Eye (tissue), 1 donor: ENCODE data around the gene MCF2L2.
A peak's percentile ranks its signal among the peaks of the same experiment; 100 is the strongest.
"Not testable (repeated sequence)": the region's sequence is repeated elsewhere in the genome, so short reads cannot be mapped to it uniquely, and the experiment has no call there.

Experiments used
- DNase-seq: peaks from one replicate; pipeline ENCODE4 v3.0.0-alpha.2; 2015

The MCF2L2 gene

DNA sequence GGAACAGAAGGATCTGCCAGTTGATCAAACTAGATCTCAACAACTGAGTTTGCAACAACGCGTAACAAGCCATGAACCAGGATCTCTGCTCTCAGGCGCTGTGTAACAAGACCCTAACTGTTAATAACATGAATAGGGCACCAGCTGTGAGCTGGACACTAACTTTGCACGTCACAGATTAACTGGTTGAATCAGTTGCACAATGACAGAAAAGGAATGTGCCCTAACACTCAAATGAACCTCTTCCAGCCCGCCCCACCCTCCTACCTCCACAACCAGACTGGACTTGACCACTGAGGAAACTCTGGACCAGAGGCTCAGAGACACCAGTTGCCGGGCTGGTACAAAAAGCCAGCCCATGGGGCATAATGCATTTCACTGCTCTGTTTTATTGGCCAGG lies 34.3 kb downstream of the MCF2L2 start:
- peak; percentile 49 for DNase-seq

DNA sequence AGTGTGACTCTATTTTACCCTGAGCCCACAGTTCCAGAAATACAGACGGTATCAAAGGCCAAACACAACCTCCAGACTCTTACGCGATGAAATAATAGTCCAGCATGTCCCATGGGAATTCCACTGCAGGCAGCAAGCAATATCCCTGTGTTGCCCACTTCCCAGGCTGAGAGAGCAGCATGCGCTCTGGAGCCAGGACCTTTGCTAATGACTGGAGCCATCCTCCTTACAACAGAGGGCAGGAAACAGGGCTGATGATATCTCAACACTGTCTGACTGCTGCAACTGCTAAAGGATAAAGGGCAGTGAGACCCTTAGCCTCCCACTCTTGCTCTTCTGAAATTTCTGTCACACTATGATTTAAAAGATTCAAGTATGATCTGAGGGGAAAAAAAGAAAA lies 34.8 kb downstream of the MCF2L2 start:
- DNase-seq: peak; percentile 20

DNA sequence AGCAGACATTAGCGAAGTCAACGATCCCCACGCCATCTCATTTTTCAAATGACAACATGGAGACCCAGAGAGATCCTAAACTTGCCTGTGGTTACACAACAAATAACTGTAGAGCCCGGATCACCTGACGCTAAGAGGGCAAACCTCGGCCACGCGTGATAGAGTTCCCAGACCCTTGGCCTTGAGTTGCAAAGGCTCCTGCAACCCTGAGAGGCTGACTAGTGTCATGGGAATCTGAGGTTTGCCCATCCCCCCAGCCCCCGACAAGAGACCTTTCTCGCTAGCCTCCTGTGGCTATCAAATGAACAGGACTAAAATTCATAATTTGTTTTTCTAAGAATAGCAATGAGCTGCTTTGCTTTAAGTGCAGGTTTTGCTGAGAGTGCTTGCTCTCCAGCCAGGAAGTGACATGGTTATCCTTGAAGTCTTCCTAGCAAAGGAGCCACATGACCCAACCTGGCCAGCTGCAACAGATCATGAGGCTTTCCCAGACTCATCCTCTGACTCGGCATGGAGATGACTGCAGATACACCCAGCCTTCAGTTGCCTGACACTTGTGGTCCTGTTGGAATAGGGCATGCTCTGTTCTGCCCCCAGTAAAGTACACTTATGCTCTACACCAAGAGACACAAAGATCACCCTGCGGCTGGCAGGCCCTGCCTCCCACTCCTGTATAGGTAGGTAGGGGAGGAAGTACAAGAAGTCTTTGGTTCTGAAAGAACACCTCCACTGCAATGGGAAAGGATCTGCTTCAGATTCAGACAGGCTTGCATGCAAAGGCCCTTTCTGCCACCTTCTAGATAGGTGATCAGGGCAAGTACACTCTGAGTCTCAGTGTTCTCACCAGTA lies 36.0 kb downstream of the MCF2L2 start:
- DNase-seq: no peak

DNA sequence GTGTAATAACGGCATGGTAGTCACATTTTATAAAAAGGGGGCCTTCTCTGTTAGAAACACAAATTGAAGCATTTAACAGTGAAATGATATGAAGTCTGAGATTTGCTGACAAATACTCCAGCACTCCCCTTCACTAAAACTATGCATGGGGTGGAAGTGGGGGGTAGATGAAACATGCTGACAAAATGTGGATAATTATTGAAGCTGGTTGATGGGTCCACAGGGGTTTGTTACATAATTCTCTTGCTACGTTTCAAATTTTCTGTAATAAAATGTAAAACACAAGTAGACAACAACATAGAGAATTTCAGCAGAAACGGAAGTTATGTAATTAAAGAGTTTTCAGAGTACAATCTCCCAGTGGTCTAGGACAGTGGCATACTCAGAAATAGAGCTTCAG lies 37.0 kb downstream of the MCF2L2 start:
- DNase-seq: no peak

DNA sequence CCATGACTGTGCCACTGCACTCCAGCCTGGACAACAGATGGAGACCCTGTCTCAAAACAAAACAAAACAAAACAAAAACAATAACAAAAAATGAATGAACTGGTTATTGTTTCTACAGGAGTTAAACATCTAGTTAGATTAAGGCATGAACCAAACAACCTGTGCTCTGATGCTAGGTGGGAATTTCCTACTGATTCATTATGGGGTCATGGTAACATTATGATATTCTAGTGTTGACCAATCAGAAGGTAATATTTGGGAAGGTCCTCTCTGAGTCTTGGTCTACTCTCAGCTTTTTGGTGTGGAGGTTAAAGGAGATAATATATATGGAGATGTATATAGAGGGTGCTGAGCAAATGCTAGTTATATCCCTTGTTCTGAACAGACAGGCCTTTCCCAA lies 37.6 kb downstream of the MCF2L2 start:
- DNase-seq: no peak

DNA sequence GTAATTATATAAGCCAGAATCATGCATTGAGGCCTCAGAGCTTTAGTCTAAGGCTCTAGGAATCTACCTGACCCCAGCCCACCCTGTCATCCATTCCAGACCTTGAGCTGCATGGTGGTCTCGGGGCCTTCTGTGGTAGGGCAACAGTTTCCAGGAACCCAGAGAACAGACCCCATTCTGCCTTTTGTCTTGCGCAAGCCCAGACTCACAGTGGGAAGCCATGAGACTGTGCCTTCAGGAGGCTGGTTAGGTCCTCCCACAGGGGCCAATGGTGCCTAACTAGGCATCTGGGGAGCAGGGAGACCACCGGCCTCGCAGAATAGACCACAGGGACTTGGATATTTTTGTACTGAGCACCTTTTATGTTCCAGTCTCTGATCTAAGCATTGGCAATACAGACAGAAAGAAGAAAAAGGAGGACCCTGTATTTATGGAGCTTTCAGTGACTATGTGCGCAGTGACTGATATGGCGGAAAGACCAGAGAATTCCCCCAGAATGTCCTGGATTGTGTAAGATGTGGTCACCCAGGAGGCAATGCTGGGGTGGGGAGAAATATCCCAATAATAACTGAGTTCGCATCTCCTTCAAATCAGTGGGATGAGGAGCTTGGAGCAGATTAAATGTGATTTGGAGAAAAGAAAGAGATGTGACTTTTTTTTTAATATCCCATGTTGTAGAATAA lies 40.1 kb downstream of the MCF2L2 start:
- no peak for DNase-seq

DNA sequence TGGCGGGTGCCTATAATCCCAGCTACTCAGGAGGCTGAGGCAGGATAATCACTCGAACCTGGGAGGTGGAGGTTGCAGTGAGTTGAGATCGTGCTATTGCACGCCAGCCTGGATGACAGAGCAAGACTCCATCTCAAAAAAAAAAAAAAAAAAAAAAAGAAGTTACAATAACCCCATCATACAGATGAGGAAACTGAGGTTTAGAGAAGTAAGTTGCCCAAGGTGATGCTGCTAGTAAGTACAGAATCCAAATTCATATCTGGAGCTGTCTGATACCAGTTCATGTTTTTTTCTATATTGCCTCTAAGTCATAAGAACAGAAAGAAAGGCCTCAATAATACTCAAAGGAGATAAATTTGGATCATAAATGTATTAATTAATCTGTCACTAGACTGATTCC lies 40.6 kb downstream of the MCF2L2 start:
- DNase-seq: no peak

DNA sequence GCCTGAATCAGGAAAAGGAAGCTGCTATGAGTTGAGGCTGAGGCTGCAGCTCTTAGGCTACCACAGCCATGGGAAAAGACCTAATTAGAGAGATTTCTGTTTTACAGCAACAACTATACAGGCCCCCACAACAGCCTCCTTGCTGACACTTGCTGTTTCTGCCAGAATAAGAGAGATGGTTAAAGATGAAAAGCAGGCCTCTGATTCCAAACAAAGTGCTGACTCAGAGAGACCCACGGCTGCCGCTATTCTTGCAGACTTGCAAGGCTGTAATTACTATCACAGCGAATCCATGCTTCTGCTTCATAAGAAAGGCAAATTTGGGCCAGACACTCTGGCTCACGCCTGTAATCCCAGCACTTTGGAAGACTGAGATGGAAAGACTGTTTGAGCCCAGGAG lies 41.8 kb downstream of the MCF2L2 start:
- no peak for DNase-seq

DNA sequence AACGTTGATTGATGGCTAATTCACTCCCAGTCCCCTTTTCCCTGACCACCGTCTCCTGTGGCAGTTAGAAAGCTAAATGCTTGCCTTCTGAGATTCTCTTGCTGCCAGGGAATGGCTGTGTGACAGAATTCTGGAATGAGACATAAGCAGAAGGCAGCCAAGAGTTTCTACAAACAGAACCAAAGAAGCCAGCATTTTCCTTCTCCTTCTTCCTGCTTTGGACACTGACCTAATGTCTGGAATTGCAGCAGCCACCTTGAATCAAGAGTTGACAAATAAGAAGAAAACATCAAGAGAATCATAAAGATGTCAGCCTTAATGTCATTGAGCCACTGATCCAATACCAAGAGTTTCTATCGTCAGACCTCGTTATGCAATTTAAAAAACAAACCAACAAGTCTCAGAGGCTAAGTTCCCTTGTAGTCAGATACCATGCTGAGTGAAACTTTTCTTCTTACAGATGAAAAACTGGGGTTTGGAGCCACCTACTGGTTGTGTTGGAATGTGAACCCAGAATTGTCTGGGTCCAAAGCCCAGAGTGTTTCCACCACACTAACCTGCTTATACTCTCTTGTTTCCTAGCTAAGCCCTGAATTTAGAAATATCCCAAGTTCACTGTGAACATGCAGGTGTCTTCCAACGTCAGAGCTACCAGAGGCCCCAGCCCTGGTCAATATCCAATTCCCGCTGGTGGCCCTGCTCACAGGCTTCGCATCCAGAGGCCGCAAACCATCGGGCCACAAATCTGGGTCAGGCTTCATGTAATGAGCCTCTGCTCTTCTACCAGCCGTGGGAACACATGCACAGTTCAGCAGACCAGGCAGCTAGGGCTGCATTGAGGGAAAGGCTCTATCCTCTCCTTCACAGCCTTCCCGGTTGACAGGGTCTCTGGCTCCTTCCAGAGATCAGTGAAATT lies 42.5 kb downstream of the MCF2L2 start:
- DNase-seq: peak; percentile 90

DNA sequence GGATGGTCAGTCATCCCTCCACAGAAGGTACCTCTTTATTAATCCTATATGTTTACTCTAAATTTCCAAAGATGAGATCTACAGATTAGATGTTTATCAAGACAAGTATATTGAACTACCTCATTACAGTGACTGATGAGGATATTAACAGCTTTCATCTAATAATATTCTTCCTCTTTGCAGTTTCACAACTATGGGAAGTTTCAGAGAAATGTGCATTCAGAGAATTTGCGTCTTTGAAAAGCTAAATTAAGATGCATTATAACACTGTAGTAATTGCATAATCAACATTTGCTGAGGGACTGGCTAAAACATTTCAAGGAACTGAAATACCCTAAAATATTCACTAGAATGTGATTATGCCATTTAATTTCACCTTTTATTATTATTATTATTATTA lies 46.7 kb downstream of the MCF2L2 start:
- DNase-seq: no peak

DNA sequence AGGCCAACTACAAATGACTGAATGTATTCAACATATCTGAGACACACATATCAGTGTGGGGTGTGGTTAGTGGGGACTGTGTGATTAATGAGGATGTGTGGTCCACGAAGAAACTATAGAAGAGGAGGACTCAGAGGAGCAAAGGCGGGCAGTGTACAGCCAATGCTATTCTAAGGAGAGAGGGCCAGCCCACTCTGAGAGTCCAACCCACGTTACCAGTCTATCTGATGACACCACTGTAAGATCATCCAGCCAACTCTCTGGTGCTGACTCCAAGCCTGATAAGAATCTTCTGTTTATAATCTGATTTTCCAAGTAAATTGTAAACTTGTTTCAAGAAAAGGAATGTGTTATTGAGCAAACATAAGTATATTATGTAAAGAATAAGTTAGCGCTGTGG lies 47.2 kb downstream of the MCF2L2 start:
- DNase-seq: no peak

DNA sequence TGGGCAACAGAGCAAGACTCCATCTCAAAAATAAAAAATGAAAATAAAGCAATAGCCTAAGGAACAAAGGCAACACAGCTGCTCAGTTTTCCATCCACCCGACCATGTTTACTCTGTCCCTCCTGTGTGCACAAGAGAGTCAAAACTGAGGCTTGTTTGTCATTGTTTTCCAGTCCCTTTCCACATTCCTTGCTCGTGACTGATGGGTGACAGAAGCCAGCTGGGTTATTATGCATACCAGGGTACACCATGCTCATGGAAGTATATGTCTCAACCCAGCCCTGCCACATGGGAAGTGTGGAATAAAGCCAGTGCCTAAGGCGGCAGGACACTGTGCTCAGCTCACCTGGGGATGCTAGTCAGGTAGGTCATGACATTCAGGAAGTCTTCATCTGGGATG lies 49.5 kb downstream of the MCF2L2 start:
- no peak for DNase-seq

DNA sequence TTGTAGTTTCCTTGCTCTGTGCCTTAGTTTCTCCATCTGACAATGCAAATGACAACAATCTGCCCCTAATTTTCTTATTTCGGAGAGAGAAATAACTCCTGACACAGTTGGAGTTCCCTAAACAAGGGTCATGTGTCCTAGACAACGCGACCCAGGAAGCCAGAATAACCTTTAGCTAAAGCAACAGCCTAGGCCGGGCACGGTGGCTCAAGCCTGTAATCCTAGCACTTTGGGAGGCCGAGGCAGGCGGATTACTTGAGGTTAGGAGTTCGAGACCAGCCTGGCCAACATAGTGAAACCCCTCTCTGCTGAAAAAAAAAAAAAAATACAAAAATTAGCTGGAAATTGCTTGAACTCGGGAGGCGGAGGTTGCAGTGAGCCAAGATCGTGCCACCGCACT lies 49.9 kb downstream of the MCF2L2 start:
- DNase-seq: no peak

DNA sequence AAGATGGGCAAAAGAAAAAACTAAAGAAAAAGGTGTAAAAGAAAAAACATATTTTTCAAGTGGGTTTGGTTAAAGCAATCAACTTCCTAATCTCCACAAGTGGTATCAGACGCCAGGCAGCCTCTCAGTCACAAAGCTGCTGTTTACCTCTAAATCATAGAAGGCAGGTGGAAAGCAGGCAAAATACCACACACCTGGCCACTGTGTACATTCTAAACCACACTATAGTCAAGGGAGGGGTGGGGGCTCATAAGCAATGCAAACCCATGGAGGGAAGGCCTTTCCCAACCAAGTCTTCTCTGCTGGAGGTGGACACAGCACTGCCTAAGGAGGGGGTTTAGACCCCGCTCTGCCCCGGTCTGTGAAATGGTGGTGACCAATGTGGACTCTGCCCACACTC lies 50.4 kb downstream of the MCF2L2 start:
- DNase-seq: no peak

DNA sequence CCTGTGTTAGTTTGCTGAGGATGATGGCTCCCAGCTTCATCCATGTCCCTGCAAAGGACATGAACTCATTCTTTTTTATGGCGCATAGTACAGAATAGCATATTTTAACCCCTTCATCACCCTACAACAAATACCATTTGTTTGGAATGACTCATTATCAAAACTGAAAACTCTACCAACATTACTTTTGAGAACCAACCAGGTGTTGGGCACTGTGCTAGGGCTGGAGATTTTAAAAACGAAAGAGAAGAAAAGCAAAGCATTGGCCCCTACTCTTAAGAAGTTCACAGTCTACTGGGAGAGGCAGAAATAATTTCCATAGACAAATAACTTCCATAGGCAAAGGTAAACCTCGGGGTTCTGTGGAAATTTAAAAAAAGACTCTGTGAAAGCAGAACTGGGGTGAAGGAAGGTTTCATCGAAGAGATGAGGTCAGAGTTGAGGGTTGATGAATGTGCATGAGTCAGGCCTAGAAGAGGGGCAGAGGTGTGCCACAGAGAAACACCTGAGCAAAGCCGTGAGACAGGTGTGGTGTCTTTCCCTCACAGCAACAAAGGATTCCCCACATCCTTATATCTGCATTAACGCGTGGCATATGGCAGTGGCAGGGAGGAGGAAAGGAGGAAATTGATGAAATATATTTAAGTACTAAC lies 51.0 kb downstream of the MCF2L2 start:
- no peak for DNase-seq

DNA sequence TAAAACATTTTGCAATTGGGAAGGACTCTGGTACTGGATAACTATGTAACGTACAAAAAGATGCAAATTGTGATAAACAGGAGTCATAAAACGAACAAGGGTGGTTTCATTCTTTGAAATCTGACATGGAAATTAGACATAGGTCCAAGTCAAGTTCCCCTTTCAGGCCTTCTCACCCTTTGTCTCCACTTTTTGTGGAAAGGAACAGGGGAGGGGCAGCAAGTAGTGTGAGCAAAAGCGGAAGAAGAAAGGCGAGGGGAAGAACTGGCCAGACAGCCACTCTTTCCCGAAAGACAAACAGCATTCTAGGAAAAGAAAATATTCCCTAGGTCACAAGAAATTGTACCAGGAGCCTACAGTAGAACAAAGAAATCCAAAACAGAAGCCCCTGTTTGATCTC lies 52.6 kb downstream of the MCF2L2 start:
- no peak for DNase-seq

DNA sequence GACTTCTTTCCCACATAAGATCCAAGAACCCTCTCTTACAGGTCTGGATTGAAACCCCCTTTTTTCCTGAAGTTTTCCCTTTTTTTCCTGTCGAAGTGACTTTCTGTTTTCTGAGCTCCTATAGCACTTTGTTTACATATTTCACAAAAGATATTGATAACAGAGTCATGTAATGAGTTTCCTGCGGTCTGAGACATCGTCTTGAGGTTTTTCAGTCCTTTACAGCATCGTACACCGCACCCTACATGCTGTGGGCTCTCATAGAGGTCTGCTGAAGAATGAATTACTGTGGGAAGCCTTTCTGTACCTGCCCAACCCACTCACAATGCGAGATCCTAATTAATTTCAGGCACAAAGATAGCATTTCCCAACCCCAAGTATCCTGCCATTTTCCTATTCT lies 53.1 kb downstream of the MCF2L2 start:
- DNase-seq: no peak

DNA sequence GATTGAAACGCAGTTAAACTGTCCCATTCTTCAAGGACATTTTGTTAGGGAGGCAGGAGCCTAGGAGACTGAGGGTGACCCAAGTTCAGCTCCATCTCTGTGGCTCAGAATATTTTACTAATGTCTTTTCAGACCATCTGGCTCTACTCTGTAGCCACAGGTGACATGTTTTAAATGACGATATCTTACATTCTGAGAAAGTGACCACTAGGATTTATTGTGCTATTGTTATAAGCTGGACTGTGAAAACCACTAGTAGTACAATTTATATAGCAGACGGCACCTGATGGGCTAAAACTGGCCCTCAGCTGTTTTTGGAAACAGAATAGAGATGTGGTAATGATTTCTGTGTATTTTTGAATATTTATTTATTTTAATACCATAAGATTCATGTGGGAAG lies 55.5 kb downstream of the MCF2L2 start:
- DNase-seq: no peak

DNA sequence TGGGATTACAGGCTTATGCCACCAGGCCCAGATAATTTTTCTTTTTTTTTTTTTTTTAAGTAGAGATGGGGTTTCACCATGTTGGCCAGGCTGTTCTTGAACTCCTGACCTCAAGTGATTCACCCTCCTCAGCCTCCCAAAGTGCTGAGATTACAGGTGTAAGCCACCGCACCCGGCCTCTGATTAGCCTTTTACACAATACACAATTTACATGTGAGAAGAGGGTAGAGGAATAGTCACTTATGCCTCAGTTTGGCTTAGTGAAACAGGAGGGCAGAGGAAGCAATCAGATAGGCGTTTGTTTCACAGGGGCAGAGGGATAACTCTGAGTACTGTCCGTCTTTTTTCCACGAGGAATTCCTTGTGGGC lies 56.8 kb downstream of the MCF2L2 start:
- DNase-seq: not testable (repeated sequence)

DNA sequence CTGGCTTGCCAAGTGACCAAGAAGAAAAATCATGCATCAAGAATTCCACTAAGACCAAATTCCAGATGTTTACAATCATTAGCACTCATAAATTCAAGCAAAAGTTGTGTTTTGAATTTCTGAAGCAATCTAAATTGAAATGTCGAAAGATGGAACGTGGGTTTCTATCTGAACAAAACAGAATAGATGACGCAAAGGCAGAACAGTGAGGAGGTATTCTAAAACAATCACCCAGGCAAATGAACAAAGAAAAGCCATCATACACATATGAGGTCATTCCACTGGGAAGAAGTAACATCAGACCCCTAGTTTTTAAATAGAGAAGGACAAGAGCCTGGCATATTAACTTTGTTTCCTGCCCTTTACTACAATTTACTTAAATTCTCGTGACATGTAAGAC lies 58.0 kb downstream of the MCF2L2 start:
- no peak for DNase-seq

DNA sequence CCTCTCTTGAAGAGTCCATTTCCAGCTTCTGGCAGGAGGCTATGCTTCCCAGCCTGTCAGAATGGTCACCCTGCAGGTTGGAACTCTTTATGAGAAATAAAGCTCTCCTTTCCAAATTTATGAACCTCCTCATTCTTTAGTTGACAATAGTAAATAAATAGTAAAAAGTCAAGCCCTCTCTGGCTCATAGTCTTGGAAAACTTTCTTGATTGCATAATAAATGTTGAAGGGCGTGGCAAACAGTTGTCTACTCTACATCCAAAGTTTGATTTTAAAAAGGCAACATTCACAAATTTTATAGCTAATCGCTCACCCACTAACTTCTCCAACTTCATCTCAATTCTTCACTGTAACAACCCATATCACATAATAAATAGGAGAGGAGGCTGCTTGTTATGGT lies 58.8 kb downstream of the MCF2L2 start:
- no peak for DNase-seq

DNA sequence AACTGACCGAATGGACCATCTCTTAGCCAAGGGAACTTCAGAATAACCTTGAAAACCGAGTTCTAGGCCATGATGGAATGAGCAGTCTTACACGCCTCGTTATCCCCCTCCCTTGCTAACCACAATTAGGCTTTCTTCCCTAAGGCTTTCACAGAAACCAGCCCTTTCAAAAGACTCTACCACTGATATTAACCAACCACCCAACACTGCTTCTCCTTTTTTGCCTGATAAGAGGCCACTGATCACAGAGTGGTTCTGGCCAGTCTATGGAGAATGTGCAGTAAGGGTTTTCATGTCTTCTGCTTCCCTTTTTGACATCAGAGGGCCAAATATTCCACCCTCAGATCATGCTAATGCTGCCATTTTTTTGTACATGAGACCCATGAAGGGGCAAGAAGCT lies 59.3 kb downstream of the MCF2L2 start:
- no peak for DNase-seq

DNA sequence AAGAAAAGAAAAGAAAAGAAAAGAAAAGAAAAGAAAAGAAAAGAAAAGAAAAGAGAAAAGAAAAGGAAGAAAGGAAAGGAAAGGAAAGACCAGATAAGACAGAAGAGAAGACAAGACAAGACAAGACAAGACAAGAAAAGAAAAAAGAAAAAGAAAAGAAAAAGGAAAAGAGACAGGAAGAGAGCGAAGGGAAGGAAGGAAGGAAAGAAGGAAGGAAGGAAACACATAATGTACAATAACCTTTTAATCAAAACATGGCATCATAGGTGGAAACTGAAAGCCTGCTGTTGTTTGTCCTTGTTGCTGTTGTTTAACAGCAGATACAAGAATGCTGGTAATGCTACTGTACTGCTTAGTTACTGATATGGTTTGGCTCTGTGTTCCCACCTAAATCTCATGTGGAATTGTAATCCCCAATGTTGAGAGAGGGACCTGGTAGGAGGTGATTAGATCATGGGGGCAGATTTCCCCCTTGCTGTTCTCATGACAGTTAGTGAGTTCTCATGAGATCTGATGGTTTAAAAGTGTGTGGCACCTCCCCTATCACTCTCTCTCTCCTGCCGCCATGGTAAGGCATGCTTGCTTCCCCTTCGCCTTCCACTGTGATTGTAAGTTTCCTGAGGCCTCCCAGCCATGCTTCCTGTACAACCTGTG lies 67.3 kb downstream of the MCF2L2 start:
- no peak for DNase-seq
